Transverse colon (tissue), 4 donors: ENCODE data around the gene TAS1R1. TPM values are rescaled to one million over a fixed set of nuclear protein-coding genes. Genes with fewer than 3 reads are reported as not detected.

Source experiments
- DNase-seq: peaks from one replicate; pipeline ENCODE4 v3.0.0-alpha.2; 2019
- H3K27ac ChIP-seq, 4 donors: fragments of 200-600 bp; sonication (generic); 2 replicates each; pipeline ENCODE4 v1.5.1; 2016 to 2018; ENCODE audit warnings: inconsistent platforms in 4 of 4
- H3K27me3 ChIP-seq: fragments of 200-600 bp; sonication (generic); 2 replicates; pipeline ENCODE4 v1.5.1; 2017; ENCODE audit warnings: inconsistent platforms
- H3K36me3 ChIP-seq, 4 donors: fragments of 200-600 bp; sonication (generic); 2 replicates each; pipeline ENCODE4 v1.5.1; 2017 to 2019; ENCODE audit warnings: inconsistent platforms in 4 of 4
- H3K4me1 ChIP-seq, 4 donors: fragments of 200-600 bp; sonication (generic); 2 replicates each; pipeline ENCODE4 v1.5.1; 2017 to 2020; ENCODE audit warnings: inconsistent platforms in 4 of 4
- H3K4me3 ChIP-seq, 4 donors: fragments of 200-600 bp; sonication (generic); 1 replicate in 1 of 4; 2 replicates in 3 of 4; pipeline versions ENCODE4 v1.5.1 to v1.6.1; 2017 to 2019; ENCODE audit warnings: inconsistent platforms in 4 of 4
- H3K9me3 ChIP-seq, 2 donors: fragments of 200-600 bp; sonication (generic); 2 replicates each; pipeline ENCODE4 v1.5.1; 2017 to 2019; ENCODE audit warnings: inconsistent platforms in 2 of 2
- EP300 ChIP-seq: sonication (generic); formaldehyde crosslinking; IDR thresholded peaks from one replicate; pipeline ENCODE4 v1.6.1; 2017; ENCODE audit warnings: antibody characterized with exemption, low read depth
- POLR2A ChIP-seq: fragments of 450-650 bp; IDR thresholded peaks from one replicate; pipeline ENCODE4 v1.6.1; 2016; ENCODE audit warnings: antibody characterized with exemption, mild to moderate bottlenecking, moderate library complexity
- POLR2AphosphoS5 ChIP-seq, 3 donors: sonication (generic); formaldehyde crosslinking; IDR thresholded peaks; one replicate each; pipeline ENCODE4 v1.6.1; 2016; ENCODE audit warnings: antibody characterized with exemption in 3 of 3
- WGBS, 2 donors: methylation state at CpG; one replicate each; pipeline ENCODE4 v1.1.5; 2018; ENCODE audit warnings: low coverage in 1 of 2; 5-methylcytosine and 5-hydroxymethylcytosine counted together
- in situ Hi-C, 4 donors: fragments of 200-750 bp; cut with MboI; loops; one replicate each; pipeline versions ENCODE4 v1.15.0 to v1.15.1; 2017; ENCODE audit warnings: low sequenced_read_pairs in 3 of 4, low pct_ligation_motif_present in 1 of 4, low pct_unique_long_range_greater_than_20kb in 1 of 4
- intact Hi-C: fragments of 100-400 bp; cut with DNase I; formaldehyde crosslinking; loops from one replicate; pipeline ENCODE4 v1.15.1; 2023; ENCODE audit warnings: low total_unique reads
- total RNA-seq, 4 donors: library from RNA; depleted of rRNA; stranded (reverse); fragments of >200 nt; gene quantifications; one replicate each; pipeline ENCODE4 v1.1.0, GENCODE V29; 2016
- TF ChIP-seq, protein P1 (sequence below), 5 experiments: fragments of 200-600 bp in 3 of 5; fragments of 450-650 bp in 2 of 5; sonication (generic) in 3 of 5; IDR thresholded peaks; 1 replicate in 2 of 5; 2 replicates in 3 of 5; pipeline ENCODE4 v1.5.1; 2016 to 2017; ENCODE audit warnings: antibody characterized with exemption in 5 of 5, inconsistent platforms in 3 of 5, mild to moderate bottlenecking in 2 of 5, moderate library complexity in 1 of 5

The TAS1R1 gene
- total RNA-seq, 4 donors from 2014 or later, result 0.48 TPM; not detected in 3

DNA sequence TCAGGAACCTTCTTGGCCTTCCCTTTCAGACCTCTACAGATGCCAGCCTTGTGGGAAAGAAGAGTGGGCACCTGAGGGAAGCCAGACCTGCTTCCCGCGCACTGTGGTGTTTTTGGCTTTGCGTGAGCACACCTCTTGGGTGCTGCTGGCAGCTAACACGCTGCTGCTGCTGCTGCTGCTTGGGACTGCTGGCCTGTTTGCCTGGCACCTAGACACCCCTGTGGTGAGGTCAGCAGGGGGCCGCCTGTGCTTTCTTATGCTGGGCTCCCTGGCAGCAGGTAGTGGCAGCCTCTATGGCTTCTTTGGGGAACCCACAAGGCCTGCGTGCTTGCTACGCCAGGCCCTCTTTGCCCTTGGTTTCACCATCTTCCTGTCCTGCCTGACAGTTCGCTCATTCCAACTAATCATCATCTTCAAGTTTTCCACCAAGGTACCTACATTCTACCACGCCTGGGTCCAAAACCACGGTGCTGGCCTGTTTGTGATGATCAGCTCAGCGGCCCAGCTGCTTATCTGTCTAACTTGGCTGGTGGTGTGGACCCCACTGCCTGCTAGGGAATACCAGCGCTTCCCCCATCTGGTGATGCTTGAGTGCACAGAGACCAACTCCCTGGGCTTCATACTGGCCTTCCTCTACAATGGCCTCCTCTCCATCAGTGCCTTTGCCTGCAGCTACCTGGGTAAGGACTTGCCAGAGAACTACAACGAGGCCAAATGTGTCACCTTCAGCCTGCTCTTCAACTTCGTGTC, 23.7 kb downstream of the TAS1R1 start:
- H3K9me3 ChIP-seq, result no peaks in the 10 kb centered on the region
- peak overlapping the region; percentile 89 to 98 (median 96) for H3K27ac ChIP-seq
- no peak overlapping the region for H3K4me3 ChIP-seq
- H3K36me3 ChIP-seq, result no peaks in the 10 kb centered on the region
- in situ Hi-C loops (loop anchor here in 1 of 4 donors (10.0 kb wide), 1 partner anchor 46 kb away; the partner anchor contains the start of gene THAP3), intact Hi-C loops (no loop called here)
- peaks cover 17 to 37% (median 35%) of the 10 kb centered on the region in 4 donors for H3K4me1 ChIP-seq
- TF ChIP-seq POLR2A, result no peak
- TF ChIP-seq, protein P1, sequence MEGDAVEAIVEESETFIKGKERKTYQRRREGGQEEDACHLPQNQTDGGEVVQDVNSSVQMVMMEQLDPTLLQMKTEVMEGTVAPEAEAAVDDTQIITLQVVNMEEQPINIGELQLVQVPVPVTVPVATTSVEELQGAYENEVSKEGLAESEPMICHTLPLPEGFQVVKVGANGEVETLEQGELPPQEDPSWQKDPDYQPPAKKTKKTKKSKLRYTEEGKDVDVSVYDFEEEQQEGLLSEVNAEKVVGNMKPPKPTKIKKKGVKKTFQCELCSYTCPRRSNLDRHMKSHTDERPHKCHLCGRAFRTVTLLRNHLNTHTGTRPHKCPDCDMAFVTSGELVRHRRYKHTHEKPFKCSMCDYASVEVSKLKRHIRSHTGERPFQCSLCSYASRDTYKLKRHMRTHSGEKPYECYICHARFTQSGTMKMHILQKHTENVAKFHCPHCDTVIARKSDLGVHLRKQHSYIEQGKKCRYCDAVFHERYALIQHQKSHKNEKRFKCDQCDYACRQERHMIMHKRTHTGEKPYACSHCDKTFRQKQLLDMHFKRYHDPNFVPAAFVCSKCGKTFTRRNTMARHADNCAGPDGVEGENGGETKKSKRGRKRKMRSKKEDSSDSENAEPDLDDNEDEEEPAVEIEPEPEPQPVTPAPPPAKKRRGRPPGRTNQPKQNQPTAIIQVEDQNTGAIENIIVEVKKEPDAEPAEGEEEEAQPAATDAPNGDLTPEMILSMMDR (IDR thresholded peaks at IDR 0.05), result no peak
- TF ChIP-seq EP300, result no peak
- TF ChIP-seq POLR2AphosphoS5 (IDR thresholded peaks at IDR 0.05), result no peak
- DNase-seq, result no peak
- 88% methylated on average over 14 of the region's 14 CpGs; no CpG with 5 or more reads in 1 of the 2 donors for WGBS, 2 donors
- H3K27me3 ChIP-seq, result no peaks in the 10 kb centered on the region

DNA sequence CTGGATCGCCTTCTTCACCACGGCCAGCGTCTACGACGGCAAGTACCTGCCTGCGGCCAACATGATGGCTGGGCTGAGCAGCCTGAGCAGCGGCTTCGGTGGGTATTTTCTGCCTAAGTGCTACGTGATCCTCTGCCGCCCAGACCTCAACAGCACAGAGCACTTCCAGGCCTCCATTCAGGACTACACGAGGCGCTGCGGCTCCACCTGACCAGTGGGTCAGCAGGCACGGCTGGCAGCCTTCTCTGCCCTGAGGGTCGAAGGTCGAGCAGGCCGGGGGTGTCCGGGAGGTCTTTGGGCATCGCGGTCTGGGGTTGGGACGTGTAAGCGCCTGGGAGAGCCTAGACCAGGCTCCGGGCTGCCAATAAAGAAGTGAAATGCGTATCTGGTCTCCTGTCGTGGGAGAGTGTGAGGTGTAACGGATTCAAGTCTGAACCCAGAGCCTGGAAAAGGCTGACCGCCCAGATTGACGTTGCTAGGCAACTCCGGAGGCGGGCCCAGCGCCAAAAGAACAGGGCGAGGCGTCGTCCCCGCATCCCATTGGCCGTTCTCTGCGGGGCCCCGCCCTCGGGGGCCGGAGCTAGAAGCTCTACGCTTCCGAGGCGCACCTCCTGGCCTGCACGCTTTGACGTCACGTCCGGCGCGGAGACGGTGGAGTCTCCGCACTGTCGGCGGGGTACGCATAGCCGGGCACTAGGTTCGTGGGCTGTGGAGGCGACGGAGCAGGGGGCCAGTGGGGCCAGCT, 24.4 kb downstream of the TAS1R1 start, which contains the start of gene ZBTB48:
Gene ZBTB48 (plus strand): TSS at position 621 of the 745 bp plus-strand sequence. CDS start 616 bp downstream, outside the sequence.
- Histone ChIP-seq H3K4me3 (peak within 1 kb of the TSS; percentile 55 to 99 (median 84)), H3K27ac (peak within 1 kb of the TSS; percentile 89 to 98 (median 96)), H3K36me3 (no peaks in the 10 kb centered on the region), H3K9me3 (no peaks in the 10 kb centered on the region), H3K27me3 (no peaks in the 10 kb centered on the region), H3K4me1 (peaks cover 17 to 37% (median 35%) of the 10 kb centered on the region in 4 donors)
- in situ Hi-C loops, result loop anchor here in 1 of 4 donors (10.0 kb wide), 1 partner anchor 45 kb away; the partner anchor contains the start of gene THAP3
- WGBS, 2 donors, result 0 to 16% methylated on average over 9 to 43 of the region's 58 CpGs
- TF ChIP-seq POLR2A, result peak; percentile 96
- TF ChIP-seq POLR2AphosphoS5 (IDR thresholded peaks at IDR 0.05), result peak; percentile 99
- TF ChIP-seq, protein P1 (IDR thresholded peaks at IDR 0.05), result no peak
- TF ChIP-seq EP300, result no peak
- peak; percentile 100 for DNase-seq
- intact Hi-C loops, result no loop called here

DNA sequence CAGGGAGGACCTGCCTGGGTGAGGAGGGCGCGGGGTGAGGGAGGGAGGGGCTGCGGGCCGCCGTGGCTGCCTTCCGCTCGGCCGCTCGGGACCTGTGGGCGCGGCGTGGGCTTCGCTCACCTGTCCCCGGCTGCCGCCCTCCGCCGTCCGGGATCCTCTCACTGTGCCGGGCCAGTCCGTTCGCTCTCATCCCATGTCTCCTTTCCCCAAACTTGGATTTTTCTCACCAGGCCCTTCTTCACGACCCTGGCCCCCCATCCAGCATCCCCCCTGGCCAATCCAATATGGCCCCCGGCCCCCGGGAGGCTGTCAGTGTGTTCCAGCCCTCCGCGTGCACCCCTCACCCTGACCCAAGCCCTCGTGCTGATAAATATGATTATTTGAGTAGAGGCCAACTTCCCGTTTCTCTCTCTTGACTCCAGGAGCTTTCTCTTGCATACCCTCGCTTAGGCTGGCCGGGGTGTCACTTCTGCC, 25.0 kb downstream of the TAS1R1 start:
- no peaks in the 10 kb centered on the region for H3K27me3 ChIP-seq
- H3K27ac ChIP-seq, result peak overlapping the region; percentile 89 to 98 (median 96)
- no peaks in the 10 kb centered on the region for H3K9me3 ChIP-seq
- DNase-seq, result no peak
- peak overlapping the region; percentile 55 to 99 (median 84) for H3K4me3 ChIP-seq
- in situ Hi-C loops (no loop called here), intact Hi-C loops (no loop called here)
- TF ChIP-seq, protein P1 (IDR thresholded peaks at IDR 0.05), result no peak
- TF ChIP-seq POLR2AphosphoS5 (IDR thresholded peaks at IDR 0.05) (no peak), EP300 (no peak), POLR2A (no peak)
- H3K4me1 ChIP-seq, result peaks cover 17 to 37% (median 35%) of the 10 kb centered on the region in 4 donors
- WGBS, 2 donors, result 0 to 1% methylated on average over 6 to 30 of the region's 30 CpGs
- no peaks in the 10 kb centered on the region for H3K36me3 ChIP-seq
